ENCODE measurements around the gene GABRP.

The GABRP gene

GRCh38 chr5:170782438-170782837 is 1.1 kb upstream of the GABRP start:
- Histone ChIP-seq H3K4me1 (ENCODE audit: control insufficient read depth, insufficient read depth, low read length) (peaks cover 7% of the 10 kb centered on the region), H3K9me3 (ENCODE audit: control insufficient read depth, insufficient read depth, low read depth, low read length) (no peaks in the 10 kb centered on the region), H3K4me3 (ENCODE audit: low read depth, low read length) (no peak overlapping the region), H3K36me3 (ENCODE audit: control insufficient read depth in 2 of 2, insufficient read depth in 1 of 2, low read length in 2 of 2) (no peaks in the 10 kb centered on the region), H3K27ac (ENCODE audit: extremely low read depth, low read depth, low read length) (no peak overlapping the region)
- ChIA-PET CTCF (interaction anchor here (0.5 to 4.8 kb wide), 5 partner anchors 9 to 1553 kb away, joined by 3 to 30 read pairs (median 3); no protein-coding TSS in a partner anchor), POLR2A (interaction anchor here (1.3 kb wide), 1 partner anchor 9 kb away, joined by 4 read pairs; no protein-coding TSS in a partner anchor)
- TF ChIP-seq ZNF544 (tag by site-specific recombination; IDR thresholded peaks at IDR 0.05): peak; percentile 91
- no peak for TF ChIP-seq MYNN (tag by site-specific recombination; IDR thresholded peaks at IDR 0.05; ENCODE audit: borderline replicate concordance)
- TF ChIP-seq ZNF776 (tag by site-specific recombination; IDR thresholded peaks at IDR 0.05; ENCODE audit: borderline replicate concordance): 0 out of 2 replicates have a peak, but pooled peaks have one; percentile 30
- TF ChIP-seq KLF7 (tag by site-specific recombination; IDR thresholded peaks at IDR 0.05; ENCODE audit: borderline replicate concordance): no peak
- TF ChIP-seq GLI4 (tag by site-specific recombination; IDR thresholded peaks at IDR 0.05): no peak
- no peak for TF ChIP-seq ZNF114 (tag by site-specific recombination; IDR thresholded peaks at IDR 0.05)
- no peak for TF ChIP-seq ZNF221 (tag by site-specific recombination; IDR thresholded peaks at IDR 0.05; ENCODE audit: borderline replicate concordance)
- 0 out of 2 replicates have a peak, but pooled peaks have one; percentile 36 for TF ChIP-seq ZNF571 (tag by site-specific recombination; IDR thresholded peaks at IDR 0.05)
- TF ChIP-seq ZNF248 (tag by site-specific recombination; IDR thresholded peaks at IDR 0.05): no peak
- TF ChIP-seq ZNF398 (tag by site-specific recombination; IDR thresholded peaks at IDR 0.05): peak; percentile 46; the same call in 1 of the 2 replicates
- TF ChIP-seq ZBTB20 (tag by site-specific recombination; IDR thresholded peaks at IDR 0.05): no peak

GRCh38 chr5:170785416-170785815 is 1.9 kb downstream of the GABRP start:
- Histone ChIP-seq H3K27ac (ENCODE audit: extremely low read depth, low read depth, low read length) (no peak overlapping the region), H3K9me3 (ENCODE audit: control insufficient read depth, insufficient read depth, low read depth, low read length) (no peaks in the 10 kb centered on the region), H3K36me3 (ENCODE audit: control insufficient read depth in 2 of 2, insufficient read depth in 1 of 2, low read length in 2 of 2) (no peaks in the 10 kb centered on the region), H3K4me3 (ENCODE audit: low read depth, low read length) (no peak overlapping the region), H3K4me1 (ENCODE audit: control insufficient read depth, insufficient read depth, low read length) (peaks cover 7% of the 10 kb centered on the region)
- POLR2A ChIA-PET: no interaction called here
- no peak for TF ChIP-seq ZNF600 (tag by site-specific recombination; IDR thresholded peaks at IDR 0.05)
- no peak for TF ChIP-seq ZNF280D (tag by site-specific recombination; IDR thresholded peaks at IDR 0.05)
- no peak for TF ChIP-seq ZNF335 (tag by site-specific recombination; conservative IDR thresholded peaks at IDR 0.05)
- TF ChIP-seq, protein P1, sequence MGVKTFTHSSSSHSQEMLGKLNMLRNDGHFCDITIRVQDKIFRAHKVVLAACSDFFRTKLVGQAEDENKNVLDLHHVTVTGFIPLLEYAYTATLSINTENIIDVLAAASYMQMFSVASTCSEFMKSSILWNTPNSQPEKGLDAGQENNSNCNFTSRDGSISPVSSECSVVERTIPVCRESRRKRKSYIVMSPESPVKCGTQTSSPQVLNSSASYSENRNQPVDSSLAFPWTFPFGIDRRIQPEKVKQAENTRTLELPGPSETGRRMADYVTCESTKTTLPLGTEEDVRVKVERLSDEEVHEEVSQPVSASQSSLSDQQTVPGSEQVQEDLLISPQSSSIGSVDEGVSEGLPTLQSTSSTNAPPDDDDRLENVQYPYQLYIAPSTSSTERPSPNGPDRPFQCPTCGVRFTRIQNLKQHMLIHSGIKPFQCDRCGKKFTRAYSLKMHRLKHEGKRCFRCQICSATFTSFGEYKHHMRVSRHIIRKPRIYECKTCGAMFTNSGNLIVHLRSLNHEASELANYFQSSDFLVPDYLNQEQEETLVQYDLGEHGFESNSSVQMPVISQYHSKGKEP (tag by site-specific recombination; IDR thresholded peaks at IDR 0.05): no peak
- TF ChIP-seq TSHZ1 (tag by site-specific recombination; IDR thresholded peaks at IDR 0.05; ENCODE audit: borderline replicate concordance): no peak
- TF ChIP-seq ZNF837 (tag by site-specific recombination; IDR thresholded peaks at IDR 0.05): no peak
- TF ChIP-seq WT1 (tag by site-specific recombination; IDR thresholded peaks at IDR 0.05): no peak
- no peak for TF ChIP-seq GLI4 (tag by site-specific recombination; IDR thresholded peaks at IDR 0.05)
- CTCF ChIA-PET: interaction anchor here (1.2 to 4.8 kb wide), 2 partner anchors 40 to 52 kb away, joined by 4 to 30 read pairs; no protein-coding TSS in a partner anchor

Measured in HEK293 (cell line).